Peyer's patch (tissue), 4 donors: ENCODE data around the gene DDR1. TPM values are rescaled to one million over a fixed set of nuclear protein-coding genes. Genes with fewer than 3 reads are reported as not detected.
A peak's percentile ranks its signal among the peaks of the same experiment; 100 is the strongest.

Source experiments
- DNase-seq, 3 donors: peaks; one replicate each; pipeline ENCODE4 v3.0.0-alpha.2; 2017 to 2019
- H3K27ac ChIP-seq, 4 donors: fragments of 200-600 bp; sonication (generic); one replicate each; pipeline ENCODE4 v1.5.1; 2016 to 2019
- H3K27me3 ChIP-seq, 2 donors: fragments of 200-600 bp; sonication (generic); one replicate each; pipeline ENCODE4 v1.5.1; 2019
- H3K36me3 ChIP-seq, 3 donors: fragments of 200-600 bp; sonication (generic); one replicate each; pipeline ENCODE4 v1.5.1; 2016 to 2019
- H3K4me1 ChIP-seq, 4 donors: fragments of 200-600 bp; sonication (generic); one replicate each; pipeline ENCODE4 v1.5.1; 2016 to 2019
- H3K4me3 ChIP-seq, 4 donors: fragments of 200-600 bp; sonication (generic); 1 replicate in 3 of 4; 2 replicates in 1 of 4; pipeline ENCODE4 v1.5.1; 2016 to 2019; ENCODE audit warnings: mild to moderate bottlenecking in 1 of 4
- H3K9me3 ChIP-seq, 4 donors: fragments of 200-600 bp; sonication (generic); one replicate each; pipeline ENCODE4 v1.5.1; 2016 to 2019; ENCODE audit warnings: mild to moderate bottlenecking in 1 of 4
- CTCF ChIP-seq, 6 experiments: fragments of 450-650 bp in 4 of 6; fragments of 200-600 bp in 2 of 6; sonication (generic) in 1 of 6; IDR thresholded peaks; one replicate each; pipeline ENCODE4 v1.5.1; 2017 to 2019; ENCODE audit warnings: antibody characterized with exemption in 6 of 6, mild to moderate bottlenecking in 3 of 6, moderate library complexity in 1 of 6
- POLR2A ChIP-seq, 2 donors: fragments of 450-650 bp; IDR thresholded peaks; one replicate each; pipeline ENCODE4 v1.5.1; 2017; ENCODE audit warnings: antibody characterized with exemption in 2 of 2, mild to moderate bottlenecking in 2 of 2, moderate library complexity in 2 of 2
- total RNA-seq, 4 donors: library from RNA; depleted of rRNA; stranded (reverse); fragments of >200 nt; gene quantifications; one replicate each; pipeline ENCODE4 v1.1.0, GENCODE V29; 2016

The DDR1 gene
- total RNA-seq, 4 donors from 2014 or later = 70.1 to 166 (median 143) TPM

GRCh38 chr6:30938730-30939129 lies 54.4 kb downstream of the DDR1 start:
- H3K27me3 ChIP-seq = no peaks in the 10 kb centered on the region
- no peak overlapping the region for H3K4me3 ChIP-seq
- H3K27ac ChIP-seq = no peak overlapping the region
- H3K36me3 ChIP-seq = no peaks in the 10 kb centered on the region
- no peaks in the 10 kb centered on the region for H3K9me3 ChIP-seq
- DNase-seq = no peak
- no peak for TF ChIP-seq CTCF (IDR thresholded peaks at IDR 0.05)
- no peak for TF ChIP-seq POLR2A (IDR thresholded peaks at IDR 0.05)
- peaks cover 0 to 5% (median 0%) of the 10 kb centered on the region in 4 donors for H3K4me1 ChIP-seq

GRCh38 chr6:30939473-30939872 lies 55.2 kb downstream of the DDR1 start:
- TF ChIP-seq POLR2A (IDR thresholded peaks at IDR 0.05) = no peak
- TF ChIP-seq CTCF (IDR thresholded peaks at IDR 0.05) = no peak
- Histone ChIP-seq H3K9me3 (no peaks in the 10 kb centered on the region), H3K27me3 (no peaks in the 10 kb centered on the region), H3K27ac (no peak overlapping the region), H3K4me3 (no peak overlapping the region), H3K36me3 (no peaks in the 10 kb centered on the region), H3K4me1 (peaks cover 0 to 5% (median 0%) of the 10 kb centered on the region in 4 donors)
- DNase-seq = no peak

GRCh38 chr6:30940361-30940986 lies 56.2 kb downstream of the DDR1 start, which contains the start of gene MUCL3:
MUCL3 (plus strand) TSS chr6:30940973; CDS start chr6:30941000, 27 bp downstream.
- Histone ChIP-seq H3K36me3 (no peaks in the 10 kb centered on the region), H3K4me3 (no peak within 1 kb of the TSS), H3K4me1 (peaks cover 0 to 5% (median 0%) of the 10 kb centered on the region in 4 donors), H3K9me3 (no peaks in the 10 kb centered on the region), H3K27ac (no peak within 1 kb of the TSS), H3K27me3 (no peaks in the 10 kb centered on the region)
- peak in 1 of 3 donors; percentile 66 for DNase-seq
- TF ChIP-seq POLR2A (IDR thresholded peaks at IDR 0.05) = peak; percentile 19 to 50
- TF ChIP-seq CTCF (IDR thresholded peaks at IDR 0.05) = no peak

- Histone ChIP-seq H3K9me3 (no peaks in the 10 kb centered on the region), H3K4me3 (no peak overlapping the region), H3K4me1 (peaks cover 0 to 5% (median 0%) of the 10 kb centered on the region in 4 donors), H3K27ac (no peak overlapping the region), H3K27me3 (no peaks in the 10 kb centered on the region), H3K36me3 (no peaks in the 10 kb centered on the region)
- peak; percentile 20 to 81 (median 70) for DNase-seq
- peak in 4 of 6 experiments; percentile 22 to 59 (median 52) for TF ChIP-seq CTCF (IDR thresholded peaks at IDR 0.05)
- TF ChIP-seq POLR2A (IDR thresholded peaks at IDR 0.05) = no peak
Observed at GRCh38 chr6:30942338-30943060, 58.2 kb downstream of the DDR1 start.

GRCh38 chr6:30944051-30944450 lies 59.7 kb downstream of the DDR1 start:
- Histone ChIP-seq H3K4me3 (no peak overlapping the region), H3K27ac (no peak overlapping the region), H3K4me1 (peaks cover 0 to 5% (median 0%) of the 10 kb centered on the region in 4 donors), H3K27me3 (no peaks in the 10 kb centered on the region), H3K36me3 (no peaks in the 10 kb centered on the region), H3K9me3 (no peaks in the 10 kb centered on the region)
- TF ChIP-seq CTCF (IDR thresholded peaks at IDR 0.05) (no peak), POLR2A (IDR thresholded peaks at IDR 0.05) (no peak)
- no peak for DNase-seq
